Ascending aorta (tissue), 2 donors: Measurements from ENCODE around the gene NLRP9. TPM values are rescaled to one million over a fixed set of nuclear protein-coding genes. Genes with fewer than 3 reads are reported as not detected.
"Not testable (repeated sequence)": the region's sequence is repeated elsewhere in the genome, so short reads cannot be mapped to it uniquely, and the experiment has no call there.

Source experiments
- DNase-seq, 2 donors: peaks; one replicate each; pipeline ENCODE4 v3.0.0-alpha.2; 2019; ENCODE audit warnings: low spot score in 2 of 2
- H3K27ac ChIP-seq, 2 donors: fragments of 200-600 bp; sonication (generic); one replicate each; pipeline ENCODE4 v1.5.1; 2016 to 2017; ENCODE audit warnings: mild to moderate bottlenecking in 1 of 2
- H3K27me3 ChIP-seq: fragments of 200-600 bp; sonication (generic); one replicate; pipeline ENCODE4 v1.5.1; 2017
- H3K36me3 ChIP-seq, 2 donors: fragments of 200-600 bp; sonication (generic); one replicate each; pipeline ENCODE4 v1.5.1; 2016
- H3K4me1 ChIP-seq, 2 donors: fragments of 200-600 bp; sonication (generic); one replicate each; pipeline ENCODE4 v1.5.1; 2016 to 2017; ENCODE audit warnings: mild to moderate bottlenecking in 1 of 2
- H3K4me3 ChIP-seq, 2 donors: fragments of 200-600 bp; sonication (generic); one replicate each; pipeline ENCODE4 v1.5.1; 2016 to 2017; ENCODE audit warnings: mild to moderate bottlenecking in 1 of 2
- H3K9me3 ChIP-seq, 2 donors: fragments of 200-600 bp; sonication (generic); one replicate each; pipeline ENCODE4 v1.5.1; 2016
- intact Hi-C: fragments of 100-400 bp; cut with DNase I; formaldehyde crosslinking; loops from one replicate; pipeline ENCODE4 v1.15.1; 2023
- total RNA-seq: library from RNA; depleted of rRNA; stranded (reverse); fragments of >200 nt; gene quantifications from one replicate; pipeline ENCODE4 v1.1.0, GENCODE V29; 2016
- TF ChIP-seq, protein P1 (sequence below), 3 experiments: fragments of 200-600 bp in 2 of 3; fragments of 450-650 bp in 1 of 3; sonication (generic) in 2 of 3; IDR thresholded peaks; one replicate each; pipeline ENCODE4 v1.5.1; 2016 to 2019; ENCODE audit warnings: antibody characterized with exemption in 3 of 3, mild to moderate bottlenecking in 1 of 3, moderate library complexity in 1 of 3

NLRP9 gene
- total RNA-seq, 1 donor from 2014 or later, result not detected

DNA sequence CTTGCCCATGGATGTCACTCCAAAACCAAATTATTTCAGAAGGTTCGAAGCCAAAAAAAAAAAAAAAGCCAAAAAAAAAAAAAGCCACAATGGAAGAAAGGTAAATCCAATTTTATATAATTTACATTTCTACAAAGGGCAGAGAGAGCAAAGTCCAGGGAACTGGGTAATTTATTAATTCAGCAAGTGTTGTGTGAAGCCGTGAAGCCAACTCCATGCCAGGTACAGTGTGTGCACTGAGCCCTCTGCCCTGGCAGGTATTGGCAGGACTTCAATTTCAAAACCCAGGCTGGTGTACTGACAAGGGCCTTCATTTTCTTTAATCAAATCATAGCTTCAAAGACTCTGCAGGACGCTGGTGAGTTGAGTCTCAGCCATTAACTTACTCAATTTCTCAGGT is 15.2 kb upstream of the NLRP9 start:
- H3K27ac ChIP-seq, result no peak overlapping the region
- no peaks in the 10 kb centered on the region for H3K4me1 ChIP-seq
- TF ChIP-seq, protein P1, sequence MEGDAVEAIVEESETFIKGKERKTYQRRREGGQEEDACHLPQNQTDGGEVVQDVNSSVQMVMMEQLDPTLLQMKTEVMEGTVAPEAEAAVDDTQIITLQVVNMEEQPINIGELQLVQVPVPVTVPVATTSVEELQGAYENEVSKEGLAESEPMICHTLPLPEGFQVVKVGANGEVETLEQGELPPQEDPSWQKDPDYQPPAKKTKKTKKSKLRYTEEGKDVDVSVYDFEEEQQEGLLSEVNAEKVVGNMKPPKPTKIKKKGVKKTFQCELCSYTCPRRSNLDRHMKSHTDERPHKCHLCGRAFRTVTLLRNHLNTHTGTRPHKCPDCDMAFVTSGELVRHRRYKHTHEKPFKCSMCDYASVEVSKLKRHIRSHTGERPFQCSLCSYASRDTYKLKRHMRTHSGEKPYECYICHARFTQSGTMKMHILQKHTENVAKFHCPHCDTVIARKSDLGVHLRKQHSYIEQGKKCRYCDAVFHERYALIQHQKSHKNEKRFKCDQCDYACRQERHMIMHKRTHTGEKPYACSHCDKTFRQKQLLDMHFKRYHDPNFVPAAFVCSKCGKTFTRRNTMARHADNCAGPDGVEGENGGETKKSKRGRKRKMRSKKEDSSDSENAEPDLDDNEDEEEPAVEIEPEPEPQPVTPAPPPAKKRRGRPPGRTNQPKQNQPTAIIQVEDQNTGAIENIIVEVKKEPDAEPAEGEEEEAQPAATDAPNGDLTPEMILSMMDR (IDR thresholded peaks at IDR 0.05), result no peak
- H3K36me3 ChIP-seq, result no peaks in the 10 kb centered on the region
- intact Hi-C loops, result no loop called here
- DNase-seq, result no peak
- H3K9me3 ChIP-seq, result no peaks in the 10 kb centered on the region
- no peak overlapping the region for H3K4me3 ChIP-seq
- H3K27me3 ChIP-seq, result no peaks in the 10 kb centered on the region

DNA sequence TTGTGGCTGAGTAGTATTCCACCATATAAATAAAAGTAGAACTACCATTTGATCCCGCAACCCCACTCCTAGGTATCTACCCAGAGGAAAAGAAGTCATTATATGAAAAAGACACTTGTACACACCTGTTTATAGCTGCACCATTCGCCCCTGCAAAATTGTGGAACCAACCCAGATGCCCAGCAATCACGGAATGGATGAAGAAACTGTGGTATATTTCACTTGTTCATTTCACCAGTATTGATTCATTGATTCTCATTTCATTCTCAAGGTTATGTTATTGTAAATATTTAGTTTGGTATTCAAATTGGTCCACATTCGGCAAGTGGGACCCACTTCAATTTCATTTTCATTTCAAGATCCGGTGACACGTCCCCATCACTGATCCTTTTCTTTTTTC is 12.5 kb upstream of the NLRP9 start:
- Histone ChIP-seq H3K4me3 (no peak overlapping the region), H3K27me3 (no peaks in the 10 kb centered on the region), H3K4me1 (no peaks in the 10 kb centered on the region), H3K36me3 (no peaks in the 10 kb centered on the region), H3K9me3 (no peaks in the 10 kb centered on the region), H3K27ac (no peak overlapping the region)
- TF ChIP-seq, protein P1 (IDR thresholded peaks at IDR 0.05), result no peak
- no peak for DNase-seq
- intact Hi-C loops, result no loop called here

DNA sequence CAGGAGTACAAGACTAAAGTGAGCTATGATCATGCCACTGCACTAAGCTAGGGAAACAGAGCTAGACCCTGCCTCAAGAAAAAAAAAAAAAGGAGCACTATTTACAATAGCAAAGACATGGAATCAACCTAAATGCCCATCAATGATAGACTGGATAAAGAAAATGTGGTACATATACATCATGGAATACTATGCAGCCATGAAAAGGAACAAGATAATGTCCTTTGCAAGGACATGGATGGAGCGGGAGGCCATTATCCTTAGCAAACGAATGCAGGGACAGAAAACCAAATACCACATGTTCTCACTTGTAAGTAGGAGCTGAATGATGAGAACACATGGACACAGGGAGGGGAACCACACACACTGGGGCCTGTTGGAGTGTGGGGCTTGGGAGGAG is 7.8 kb downstream of the NLRP9 start:
- H3K9me3 ChIP-seq, H3K4me3 ChIP-seq, H3K27ac ChIP-seq, intact Hi-C loops, H3K36me3 ChIP-seq, H3K27me3 ChIP-seq, H3K4me1 ChIP-seq, DNase-seq: not testable (repeated sequence)

DNA sequence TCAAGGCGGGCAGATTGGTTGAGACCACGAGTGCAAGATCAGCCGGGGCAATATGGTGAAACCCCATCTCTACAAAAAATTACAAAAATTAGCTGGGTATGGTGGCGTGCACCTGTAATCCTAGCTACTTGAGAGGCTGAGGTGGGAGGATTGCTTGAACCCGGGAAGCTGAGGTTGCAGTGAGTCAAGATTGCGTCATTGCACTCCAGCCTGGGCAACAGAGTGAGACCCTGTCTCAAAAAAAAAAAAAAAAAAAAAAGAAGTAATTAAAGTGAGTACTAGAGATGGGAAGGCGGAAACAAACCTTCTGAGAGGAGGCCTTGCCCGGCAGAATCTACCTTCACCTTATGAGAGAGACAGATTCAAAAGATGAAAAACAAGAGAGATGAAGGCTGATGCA is 14.7 kb downstream of the NLRP9 start:
- H3K4me1 ChIP-seq, result no peaks in the 10 kb centered on the region
- TF ChIP-seq, protein P1 (IDR thresholded peaks at IDR 0.05), result no peak
- no peak overlapping the region for H3K27ac ChIP-seq
- DNase-seq, result no peak
- no peak overlapping the region for H3K4me3 ChIP-seq
- H3K36me3 ChIP-seq, result no peaks in the 10 kb centered on the region
- H3K27me3 ChIP-seq, result no peaks in the 10 kb centered on the region
- intact Hi-C loops, result no loop called here
- H3K9me3 ChIP-seq, result no peaks in the 10 kb centered on the region

DNA sequence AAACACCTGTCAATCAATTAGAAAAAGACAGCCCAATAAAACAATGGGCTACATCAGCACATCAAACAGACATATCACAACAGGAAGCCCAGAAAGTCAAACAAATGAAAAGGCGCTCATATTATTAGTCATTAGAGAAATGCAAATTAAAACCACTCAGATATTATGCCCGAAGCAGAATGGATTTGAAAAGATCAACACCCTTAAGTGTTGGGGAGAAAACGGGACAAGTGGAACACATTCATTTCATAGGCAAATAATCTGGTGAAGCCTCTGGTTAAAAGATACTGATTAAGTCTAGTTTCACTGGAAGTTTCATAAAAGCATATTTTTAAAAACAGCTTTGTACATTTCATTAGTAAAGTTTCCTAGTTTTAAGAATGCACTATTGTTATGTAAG is 17.4 kb downstream of the NLRP9 start:
- no peaks in the 10 kb centered on the region for H3K9me3 ChIP-seq
- H3K27me3 ChIP-seq, result no peaks in the 10 kb centered on the region
- no peak overlapping the region for H3K27ac ChIP-seq
- intact Hi-C loops, result no loop called here
- H3K4me1 ChIP-seq, result no peaks in the 10 kb centered on the region
- H3K4me3 ChIP-seq, result no peak overlapping the region
- no peaks in the 10 kb centered on the region for H3K36me3 ChIP-seq
- no peak for DNase-seq
- TF ChIP-seq, protein P1 (IDR thresholded peaks at IDR 0.05), result no peak

DNA sequence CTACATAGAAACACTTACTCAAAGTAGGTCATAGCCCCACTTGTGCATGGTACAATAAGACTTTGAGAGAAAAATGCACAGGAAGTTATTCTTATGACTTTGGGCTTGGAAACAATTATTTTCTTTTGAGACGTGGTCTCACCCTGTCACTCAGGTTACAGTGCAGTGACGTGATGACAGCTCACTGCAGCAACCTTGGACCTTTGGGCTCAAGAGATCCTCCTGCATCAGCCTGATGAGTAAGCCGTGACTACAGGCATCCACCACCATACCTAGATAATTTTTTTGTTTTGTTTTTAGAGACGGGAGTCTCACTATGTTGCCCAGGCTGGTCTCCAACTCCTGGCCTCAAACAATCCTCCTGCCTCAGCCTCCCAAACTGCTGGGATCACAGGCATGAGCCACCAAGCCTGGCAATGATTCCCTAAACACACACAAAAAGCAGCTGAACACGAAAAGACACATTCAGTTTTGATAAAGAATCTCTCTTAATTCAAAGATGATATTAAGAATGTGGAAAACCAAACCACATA is 17.9 kb downstream of the NLRP9 start:
- Histone ChIP-seq H3K9me3 (no peaks in the 10 kb centered on the region), H3K27me3 (no peaks in the 10 kb centered on the region), H3K27ac (no peak overlapping the region), H3K36me3 (no peaks in the 10 kb centered on the region), H3K4me1 (no peaks in the 10 kb centered on the region), H3K4me3 (no peak overlapping the region)
- intact Hi-C loops, result no loop called here
- DNase-seq, result no peak
- TF ChIP-seq, protein P1 (IDR thresholded peaks at IDR 0.05), result no peak

DNA sequence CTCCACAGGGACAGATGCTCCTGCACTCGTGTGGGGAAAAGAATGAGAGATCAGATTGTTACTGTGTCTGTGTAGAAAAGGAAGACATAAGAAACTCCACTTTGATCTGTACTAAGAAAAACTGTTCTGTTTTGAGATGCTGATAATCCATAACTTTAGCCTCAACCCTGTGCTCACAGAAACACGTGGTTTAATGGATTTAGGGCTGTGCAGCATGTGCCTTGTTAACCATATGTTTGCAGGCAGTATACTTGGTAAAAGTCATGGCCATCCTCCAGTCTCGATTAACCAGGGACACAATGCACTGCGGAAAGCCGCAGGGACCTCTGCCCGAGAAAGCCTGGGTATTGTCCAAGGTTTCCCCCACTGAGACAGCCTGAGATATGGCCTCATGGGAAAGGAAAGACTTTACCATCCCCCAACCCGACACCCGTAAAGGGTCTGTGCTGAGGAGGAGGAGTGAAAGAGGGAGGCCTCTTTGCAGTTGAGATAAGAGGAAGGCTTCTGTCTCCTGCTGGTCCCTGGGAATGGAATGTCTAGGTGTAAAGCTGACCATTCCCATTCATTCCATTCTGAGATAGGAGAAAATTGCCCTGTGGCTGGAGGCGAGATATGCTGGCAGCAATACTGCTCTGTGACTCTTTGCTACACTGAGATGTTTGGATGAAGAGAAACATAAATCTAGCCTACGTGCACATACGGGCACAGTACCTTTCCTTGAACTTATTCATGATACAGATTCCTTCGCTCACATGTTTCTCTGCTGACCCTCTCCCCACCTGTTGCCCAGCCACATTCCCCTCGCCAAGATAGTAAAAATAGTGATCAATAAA is 20.1 kb downstream of the NLRP9 start:
- H3K4me1 ChIP-seq, H3K4me3 ChIP-seq, intact Hi-C loops, DNase-seq, H3K27ac ChIP-seq, H3K9me3 ChIP-seq, H3K27me3 ChIP-seq, H3K36me3 ChIP-seq: not testable (repeated sequence)
